GM12873 (cell line): ENCODE results near the gene ZNF516.

Source experiments
- CTCF ChIP-seq: IDR thresholded peaks from 2 replicates; pipeline ENCODE4 v1.5.1; 2012; ENCODE audit warnings: low read depth, mild to moderate bottlenecking, moderate library complexity, low read length, control low read depth; ENCODE audit not compliant: insufficient read depth; ENCODE audit errors: missing control alignments

Gene ZNF516

GRCh38 chr18:76518860-76519538, 24.0 kb upstream of the ZNF516 start:
- no peak for TF ChIP-seq CTCF

GRCh38 chr18:76518123-76518859, 23.2 kb upstream of the ZNF516 start:
- no peak for TF ChIP-seq CTCF

GRCh38 chr18:76515576-76515975, 20.5 kb upstream of the ZNF516 start:
- TF ChIP-seq CTCF, result no peak

- TF ChIP-seq CTCF, result no peak
Observed at GRCh38 chr18:76514573-76514972, 19.5 kb upstream of the ZNF516 start.

GRCh38 chr18:76507830-76508385, 12.9 kb upstream of the ZNF516 start:
- TF ChIP-seq CTCF, result no peak

- no peak for TF ChIP-seq CTCF
Observed at GRCh38 chr18:76506974-76507764, 12.1 kb upstream of the ZNF516 start.

GRCh38 chr18:76506395-76506794, 11.4 kb upstream of the ZNF516 start:
- no peak for TF ChIP-seq CTCF
